ENCODE measurements around the gene RLF.

DNA sequence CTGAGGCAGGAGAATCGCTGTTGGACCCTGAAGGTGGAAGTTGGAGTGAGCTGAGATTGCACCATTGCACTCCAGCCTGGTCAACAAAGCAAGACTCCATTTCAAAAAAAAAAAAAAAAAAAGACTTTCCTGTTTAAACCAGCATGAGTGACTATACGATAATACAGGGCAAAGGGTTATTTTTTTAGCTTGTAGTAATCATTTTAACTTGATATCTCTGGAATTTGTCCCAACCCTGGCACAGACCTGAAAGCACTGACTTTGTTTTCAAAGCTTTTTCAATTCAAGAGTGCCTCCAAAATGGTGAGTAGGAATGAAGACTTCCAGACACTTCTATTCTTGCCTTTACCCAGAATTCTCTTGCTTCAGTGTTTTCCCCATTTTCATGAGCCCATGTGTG lies 82.2 kb downstream of the RLF start:
- TF ChIP-seq, protein P1, sequence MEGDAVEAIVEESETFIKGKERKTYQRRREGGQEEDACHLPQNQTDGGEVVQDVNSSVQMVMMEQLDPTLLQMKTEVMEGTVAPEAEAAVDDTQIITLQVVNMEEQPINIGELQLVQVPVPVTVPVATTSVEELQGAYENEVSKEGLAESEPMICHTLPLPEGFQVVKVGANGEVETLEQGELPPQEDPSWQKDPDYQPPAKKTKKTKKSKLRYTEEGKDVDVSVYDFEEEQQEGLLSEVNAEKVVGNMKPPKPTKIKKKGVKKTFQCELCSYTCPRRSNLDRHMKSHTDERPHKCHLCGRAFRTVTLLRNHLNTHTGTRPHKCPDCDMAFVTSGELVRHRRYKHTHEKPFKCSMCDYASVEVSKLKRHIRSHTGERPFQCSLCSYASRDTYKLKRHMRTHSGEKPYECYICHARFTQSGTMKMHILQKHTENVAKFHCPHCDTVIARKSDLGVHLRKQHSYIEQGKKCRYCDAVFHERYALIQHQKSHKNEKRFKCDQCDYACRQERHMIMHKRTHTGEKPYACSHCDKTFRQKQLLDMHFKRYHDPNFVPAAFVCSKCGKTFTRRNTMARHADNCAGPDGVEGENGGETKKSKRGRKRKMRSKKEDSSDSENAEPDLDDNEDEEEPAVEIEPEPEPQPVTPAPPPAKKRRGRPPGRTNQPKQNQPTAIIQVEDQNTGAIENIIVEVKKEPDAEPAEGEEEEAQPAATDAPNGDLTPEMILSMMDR (conservative IDR thresholded peaks at IDR 0.05; ENCODE audit: low read depth, low read length): no peak
- no peak for TF ChIP-seq EZH2 (IDR thresholded peaks at IDR 0.05; ENCODE audit: low read length, unreplicated experiment)

Measured in PC-3 (cell line).